Stimulated activated CD8-positive, alpha-beta memory T cell treated with anti-CD3 and anti-CD28 coated beads, Interleukin-15, amount 100 ng/mL, for 48 hours (primary cell): ENCODE data around the gene STX8.
A peak's percentile ranks its signal among the peaks of the same experiment; 100 is the strongest.

Source experiments
- DNase-seq, 2 donors: peaks; one replicate each; pipeline ENCODE4 v3.0.0-alpha.2; 2020; ENCODE audit warnings: low read depth in 2 of 2

STX8 gene

DNA sequence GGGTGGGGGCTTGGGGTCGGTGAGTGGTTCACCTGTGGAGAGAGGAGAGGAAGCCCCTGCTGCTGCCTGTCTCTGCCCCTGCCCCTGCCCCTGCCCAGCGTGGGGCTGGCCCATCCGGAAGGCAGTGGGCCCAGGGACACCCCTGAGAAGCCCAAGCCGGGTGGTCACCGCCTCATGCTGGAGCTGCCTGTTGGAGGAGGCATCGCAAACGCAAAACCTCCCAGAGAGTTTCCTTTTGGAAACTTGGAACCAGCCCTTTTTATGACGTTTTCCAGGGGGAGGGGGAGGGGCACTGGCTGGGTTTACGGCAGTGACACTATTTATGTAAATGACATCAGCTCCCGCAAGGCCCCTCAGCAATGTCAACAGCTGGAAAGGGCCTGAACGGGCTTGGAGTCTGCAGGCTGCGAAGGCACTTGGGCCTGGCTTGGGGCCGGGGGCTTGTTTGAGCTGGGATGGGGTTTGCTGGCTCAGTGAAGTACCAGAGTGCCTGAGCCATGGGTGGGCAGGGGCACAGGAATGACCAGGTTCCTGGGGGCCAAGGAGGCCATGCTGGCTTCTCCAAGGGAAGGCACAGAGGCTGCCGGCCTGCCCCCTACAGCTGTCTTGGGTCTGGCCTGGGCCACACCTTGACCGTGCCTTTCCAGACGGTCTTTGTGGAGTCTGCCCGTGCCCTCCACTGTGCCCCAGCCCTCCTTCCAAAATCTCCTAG lies 334.8 kb downstream of the STX8 start:
- no peak for DNase-seq

DNA sequence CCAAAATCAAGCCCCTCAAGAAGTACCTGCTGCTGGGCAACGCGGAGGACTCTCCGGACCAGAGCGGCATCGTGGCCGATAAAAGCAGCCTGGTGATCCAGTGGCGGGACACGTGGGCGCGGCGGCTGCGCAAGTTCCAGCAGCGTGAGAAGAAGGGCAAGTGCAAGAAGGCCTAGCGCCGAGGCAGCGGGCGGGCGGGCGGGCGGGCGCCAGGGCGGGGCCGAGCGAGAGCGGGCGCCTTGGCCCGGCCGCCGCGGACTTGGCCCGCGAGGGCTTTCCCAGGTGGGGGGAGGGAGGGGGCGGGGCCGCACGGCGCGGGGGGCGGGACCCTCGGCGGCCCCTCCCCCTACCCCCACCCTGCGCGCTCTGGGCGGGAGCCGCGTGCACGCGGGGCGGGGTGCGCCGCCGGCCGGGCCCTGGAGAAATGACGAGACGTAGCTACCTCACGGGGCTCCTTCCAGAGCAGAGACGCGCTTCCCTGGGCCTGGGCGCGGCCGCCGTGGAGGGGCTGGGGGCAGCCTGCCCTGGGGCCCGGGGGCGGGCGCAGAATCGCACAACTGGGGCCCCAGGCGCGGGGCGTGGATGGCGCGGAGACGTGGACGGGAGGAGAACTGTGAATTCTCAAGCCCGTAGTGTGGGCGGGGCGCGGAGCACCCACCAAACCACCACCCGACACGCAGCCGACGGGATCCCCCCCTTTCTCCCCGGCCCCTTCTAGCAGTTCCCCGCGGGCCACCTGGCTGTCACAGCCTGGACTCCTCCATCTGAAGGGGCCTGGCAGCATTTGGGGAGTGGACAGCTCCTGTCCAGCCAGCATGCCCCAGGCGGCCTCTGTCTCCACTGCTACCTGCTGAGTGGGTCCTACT lies 335.6 kb downstream of the STX8 start:
- DNase-seq = peak; percentile 50 to 58

DNA sequence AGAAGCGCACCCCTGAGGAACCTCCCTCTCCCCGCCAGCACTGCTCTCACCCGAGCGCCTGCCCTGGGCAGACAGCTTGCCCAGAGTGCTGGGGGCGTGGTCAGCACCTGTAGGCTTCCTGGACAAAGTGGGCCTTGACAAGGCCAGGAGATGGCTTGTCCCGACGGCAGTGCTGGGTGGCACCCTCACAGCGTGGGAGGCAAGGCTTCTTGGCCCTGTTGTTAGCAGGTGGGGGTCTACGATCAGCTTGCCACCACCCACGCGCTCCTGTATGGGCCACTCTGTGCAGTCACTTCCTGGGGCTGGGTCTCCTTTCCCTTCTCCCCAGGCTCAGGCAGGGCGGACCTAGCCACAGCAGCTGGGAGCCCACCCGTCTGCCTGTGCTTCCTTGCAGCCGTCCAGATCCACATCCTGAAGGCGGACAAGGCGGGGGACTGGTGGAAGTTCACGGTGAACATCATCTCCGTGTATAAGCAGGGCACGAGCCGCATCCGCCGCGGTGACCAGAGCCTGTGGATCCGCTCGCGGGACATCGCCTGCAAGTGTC lies 336.3 kb downstream of the STX8 start:
- no peak for DNase-seq

DNA sequence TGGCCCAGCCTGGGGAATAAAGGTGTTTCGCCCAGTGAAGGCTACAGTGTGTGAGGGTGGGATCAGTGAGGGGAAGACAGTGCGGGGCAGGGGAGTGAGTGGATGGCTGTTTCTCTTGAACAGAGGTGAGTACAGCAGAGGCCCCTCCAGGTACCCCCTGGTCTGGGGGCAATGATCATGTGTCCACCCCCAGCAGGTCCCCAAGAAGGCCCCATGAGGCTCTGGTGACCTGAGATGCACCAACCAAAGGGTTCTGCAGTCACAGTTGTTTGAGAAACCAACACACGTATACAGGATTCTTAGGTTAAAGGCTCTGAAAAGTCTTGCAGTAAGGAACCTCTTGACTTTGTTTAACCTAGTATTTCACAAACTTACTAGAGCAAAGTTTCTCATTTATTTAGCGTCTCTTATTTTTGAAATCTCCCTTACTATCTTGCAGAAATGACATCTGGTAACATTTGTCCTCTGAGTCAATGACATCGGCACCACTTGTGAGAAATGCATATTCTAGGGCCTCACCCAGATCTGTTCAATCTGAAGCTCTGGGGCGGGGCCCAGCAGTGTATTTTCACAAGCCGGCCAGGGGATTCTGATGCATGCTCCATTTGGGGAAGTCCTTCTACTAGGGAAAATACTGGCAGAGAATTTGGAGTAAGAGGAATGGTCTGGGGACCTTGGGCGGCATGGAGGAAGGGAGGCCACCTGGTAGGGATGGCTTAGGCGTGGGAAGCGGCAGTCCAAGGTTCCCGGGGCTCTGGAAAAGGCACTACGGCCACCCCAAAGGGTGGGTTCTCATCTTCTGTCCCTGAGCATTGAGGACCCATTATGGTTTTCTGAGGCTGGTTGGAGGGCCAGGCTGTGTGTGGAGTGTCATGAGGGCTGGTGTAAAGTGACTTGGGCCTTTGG lies 337.0 kb downstream of the STX8 start:
- DNase-seq = no peak

DNA sequence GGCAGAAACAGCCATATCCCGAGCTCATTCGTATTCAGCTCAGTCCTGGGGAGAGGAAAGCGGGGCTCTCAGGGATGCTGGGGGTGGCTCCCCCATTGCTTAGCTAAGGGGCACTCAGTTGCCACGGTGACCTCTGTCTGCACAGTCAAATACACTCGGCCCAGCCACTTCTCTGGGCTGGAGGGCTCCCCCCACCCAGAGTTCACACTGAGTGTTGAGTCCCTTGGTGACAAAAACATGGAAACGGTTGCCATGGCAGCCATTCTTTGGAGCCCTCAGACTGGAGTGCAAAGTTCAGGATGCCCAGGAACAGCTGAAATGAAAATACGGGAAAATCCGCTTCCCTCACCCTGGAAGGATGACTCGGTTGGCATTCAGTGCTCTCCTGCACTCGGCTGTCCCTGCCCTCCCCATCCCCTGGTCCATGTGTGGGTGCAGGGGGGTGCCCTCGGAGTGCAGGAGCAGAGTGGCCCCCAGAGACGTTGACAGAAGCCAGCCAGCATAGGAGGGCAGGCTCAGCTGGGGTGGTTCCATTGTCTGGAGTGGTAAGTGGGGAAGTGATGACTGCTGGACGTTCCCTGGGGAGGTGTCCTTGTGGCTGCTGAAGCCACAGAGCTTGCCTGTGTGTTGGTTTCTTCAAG lies 337.8 kb downstream of the STX8 start:
- no peak for DNase-seq

DNA sequence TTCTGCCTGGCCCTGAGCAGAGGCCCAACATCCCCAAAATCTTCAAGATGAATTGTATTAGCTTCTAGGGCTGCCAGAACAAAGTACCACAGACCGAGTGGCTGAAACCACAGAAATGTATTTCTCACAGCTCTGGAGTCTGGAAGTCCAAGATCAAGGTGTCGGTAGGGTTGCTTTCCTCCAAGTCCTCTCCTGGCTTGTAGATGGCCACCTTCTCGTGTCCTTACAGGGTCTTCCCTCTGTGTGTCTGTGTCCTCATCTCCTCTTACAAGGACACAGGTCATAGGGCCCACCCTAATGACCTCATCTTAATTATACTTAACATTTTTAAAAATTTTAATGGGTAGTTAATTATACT lies 338.6 kb downstream of the STX8 start:
- DNase-seq = no peak

DNA sequence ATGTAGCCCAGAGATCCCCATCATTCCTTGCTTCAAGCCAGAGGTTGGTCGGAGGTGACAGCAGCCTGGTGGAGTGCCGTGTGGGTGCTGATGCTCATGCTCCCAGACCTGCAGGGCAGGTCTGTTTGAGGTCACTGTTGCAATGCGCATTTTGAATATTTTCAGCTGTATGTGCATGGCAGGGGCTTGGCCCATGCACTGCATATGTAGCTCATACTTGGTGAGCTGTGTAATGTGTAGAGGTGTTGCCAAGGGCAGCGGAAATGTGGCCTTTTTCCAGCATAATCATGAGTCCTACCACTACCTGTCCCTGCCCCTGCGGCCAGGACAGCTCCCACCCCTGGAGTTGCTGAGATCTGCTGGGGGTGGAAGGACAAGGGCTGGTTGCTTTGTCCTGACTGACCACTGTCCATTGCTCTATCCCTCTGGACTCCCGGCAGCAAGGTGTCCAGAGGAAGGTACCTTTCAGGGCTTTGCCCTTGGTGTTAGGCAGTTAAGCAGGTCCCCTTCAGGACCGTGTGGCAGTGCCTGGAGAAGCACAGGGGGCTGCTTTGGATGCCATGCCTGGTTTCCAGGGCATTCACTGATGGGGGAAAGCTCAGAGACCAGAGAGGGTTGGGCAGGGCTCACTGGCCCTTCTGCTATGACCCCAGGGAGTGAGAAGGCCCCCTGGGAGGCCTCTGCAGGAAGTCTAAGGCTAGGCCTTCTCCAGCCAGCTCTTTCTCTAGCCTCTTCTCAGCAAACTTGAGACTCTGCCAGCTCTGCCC lies 339.2 kb downstream of the STX8 start:
- no peak for DNase-seq

DNA sequence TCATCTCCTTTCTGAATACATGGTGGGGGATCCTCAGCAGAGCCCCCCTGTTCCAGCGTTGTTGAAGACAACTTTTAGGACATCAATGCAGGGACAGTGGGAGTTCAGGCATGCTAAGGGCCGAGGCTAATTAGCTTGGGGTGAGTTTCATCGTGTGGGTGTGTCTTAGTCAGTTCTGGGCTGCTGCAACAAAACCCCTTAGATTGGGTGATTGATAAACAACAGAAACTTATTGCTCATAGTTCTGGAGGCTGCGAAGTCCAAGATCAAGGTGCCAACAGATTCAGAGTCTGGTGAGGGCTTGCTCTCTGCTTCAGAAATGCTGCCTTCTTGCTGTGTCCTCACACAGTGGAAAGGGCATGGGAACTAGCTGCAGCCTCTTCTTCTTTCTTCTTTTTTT lies 340.3 kb downstream of the STX8 start:
- DNase-seq = no peak

DNA sequence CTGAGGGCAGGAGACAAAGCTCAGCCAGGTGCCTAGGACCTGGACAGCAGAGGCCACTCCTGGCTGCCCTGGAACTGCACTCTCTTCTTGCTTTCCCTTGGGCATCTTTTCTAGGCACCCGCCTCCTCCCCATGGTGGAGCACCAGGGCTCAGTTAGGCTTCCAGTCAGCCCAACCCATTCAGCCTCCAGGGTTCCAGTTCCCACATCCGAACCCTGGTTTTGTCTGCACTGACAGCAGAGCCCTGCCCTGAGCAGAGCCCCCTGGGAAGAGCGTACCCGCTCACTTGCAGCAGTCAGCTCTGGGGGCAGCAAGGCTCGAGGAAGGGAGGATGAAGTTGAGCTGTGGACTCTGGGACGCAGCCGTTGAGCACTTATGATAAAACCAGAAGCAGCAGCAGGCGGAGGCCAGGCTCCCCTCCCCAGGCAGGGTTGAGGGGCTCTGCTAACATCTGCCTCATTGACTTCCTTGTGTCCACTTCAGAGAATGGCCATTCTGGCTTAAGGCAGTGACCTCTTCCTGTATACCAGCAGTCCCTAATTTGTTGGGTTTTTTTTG lies 341.2 kb downstream of the STX8 start:
- no peak for DNase-seq

DNA sequence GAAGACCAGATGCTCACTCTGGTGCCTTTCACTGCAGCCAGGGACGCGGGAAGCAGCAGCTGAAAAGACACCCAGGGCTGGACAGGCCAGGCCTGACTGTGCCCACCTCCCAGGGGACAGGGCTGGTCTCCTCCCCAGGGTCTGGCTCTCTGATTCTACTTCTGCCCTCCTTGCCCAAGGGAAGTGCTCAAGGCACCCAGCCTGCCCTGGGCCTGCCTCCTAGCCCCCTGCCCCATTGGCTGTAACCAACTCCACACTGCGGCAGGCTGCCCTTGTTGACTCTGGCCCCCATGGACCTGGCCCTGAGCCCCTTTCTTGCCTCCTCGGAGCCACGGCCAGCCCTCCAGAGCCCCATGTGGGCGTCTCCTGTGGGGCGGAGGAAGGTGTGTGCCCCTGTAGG lies 341.9 kb downstream of the STX8 start:
- DNase-seq = no peak

DNA sequence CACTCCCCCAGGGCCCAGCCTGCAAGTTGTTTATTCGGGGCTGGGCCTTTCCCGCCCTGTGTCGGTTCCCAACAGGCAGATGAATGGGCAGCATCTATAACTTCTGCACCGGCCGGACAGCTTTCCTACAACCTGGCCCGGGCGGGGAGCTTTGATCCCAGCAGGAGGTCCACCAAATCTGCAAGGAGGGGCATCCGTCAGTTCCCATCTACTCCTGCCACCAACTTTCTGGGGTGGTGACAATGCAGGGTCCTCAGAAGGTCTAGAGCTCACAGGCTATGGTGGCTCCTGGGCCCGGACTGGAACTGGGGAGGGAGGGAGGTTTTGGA lies 342.4 kb downstream of the STX8 start:
- DNase-seq = no peak

DNA sequence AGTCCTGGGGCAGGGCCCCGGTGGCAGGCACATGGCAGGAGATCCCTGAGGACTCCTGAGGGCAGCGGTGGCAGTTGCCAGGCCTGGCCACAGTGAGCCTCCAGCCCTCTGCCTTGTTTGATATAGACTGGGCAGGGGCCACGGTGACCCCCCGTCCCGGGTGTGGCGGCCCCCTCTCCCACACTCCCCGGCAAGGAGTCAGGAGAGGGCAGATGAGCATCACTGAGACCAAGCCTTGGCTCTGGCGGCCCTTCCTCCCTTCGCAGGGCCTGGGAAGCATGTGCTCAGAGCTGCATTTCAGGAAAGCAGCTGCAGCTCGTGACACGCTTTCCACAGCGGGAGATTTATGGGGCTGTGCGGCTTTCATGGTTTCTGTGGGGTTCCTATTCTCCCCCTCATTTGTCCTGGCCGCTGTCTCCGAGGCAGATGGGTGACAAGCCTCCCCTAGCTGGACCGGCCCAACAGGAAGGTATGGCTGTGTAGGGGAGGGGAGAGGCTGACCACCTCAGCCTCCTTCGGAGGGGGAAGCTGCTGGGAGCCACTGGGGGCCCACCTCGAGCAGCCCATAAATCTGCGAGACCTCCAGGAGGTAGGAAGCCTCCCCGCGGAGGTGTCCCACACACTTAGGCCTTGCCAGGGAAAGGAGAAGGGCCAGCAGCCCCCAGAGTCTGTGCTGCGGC lies 342.9 kb downstream of the STX8 start:
- DNase-seq = no peak

DNA sequence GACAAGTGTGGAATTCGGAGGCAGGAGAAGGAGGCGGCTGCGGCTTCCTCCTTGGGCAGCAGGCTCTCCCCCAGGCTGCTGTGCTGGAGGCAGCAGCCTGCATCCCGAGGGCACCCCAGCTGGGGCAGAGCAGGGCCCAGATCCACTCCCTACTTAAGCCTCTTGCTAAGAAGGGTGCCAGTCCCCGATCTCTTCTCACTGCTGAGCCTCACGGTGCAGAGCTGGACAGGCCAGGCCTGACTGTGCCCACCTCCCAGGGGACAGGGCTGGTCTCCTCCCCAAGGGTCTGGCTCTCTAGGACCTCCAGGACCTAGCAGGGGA lies 343.5 kb downstream of the STX8 start:
- no peak for DNase-seq

DNA sequence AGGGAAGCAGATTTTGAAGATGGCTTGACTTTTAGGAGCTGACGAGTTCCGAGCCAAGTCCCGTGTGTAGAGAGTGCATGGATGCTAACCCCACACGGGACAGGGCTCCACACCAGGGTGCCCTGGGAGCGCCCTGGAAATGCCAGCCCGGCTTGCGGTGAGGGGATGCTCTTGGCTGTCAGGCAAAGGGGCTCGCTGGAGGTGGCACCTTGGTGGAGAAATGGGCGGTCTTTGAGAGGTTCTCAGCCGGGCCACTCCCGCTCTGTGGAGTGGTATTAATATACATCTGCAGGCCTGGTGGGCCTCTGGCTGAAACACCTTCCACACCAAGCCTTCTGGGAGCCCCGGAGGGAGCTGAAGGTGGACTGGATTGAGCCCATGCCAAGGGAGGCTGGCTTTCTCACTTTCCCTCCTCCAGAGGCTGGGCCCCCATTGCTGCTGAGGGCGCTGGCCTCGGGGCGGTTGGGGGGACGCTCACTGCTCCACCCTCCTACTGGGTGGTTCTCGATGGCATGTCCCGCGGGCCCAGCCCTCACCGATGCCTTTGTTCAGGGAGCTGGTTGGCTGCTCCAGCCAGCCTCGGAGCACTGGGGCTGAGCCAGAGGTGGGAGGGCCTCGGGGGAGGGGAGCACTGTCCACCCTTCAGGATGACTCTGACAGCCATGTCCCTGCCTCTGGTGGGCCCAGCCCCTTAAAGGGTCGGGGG lies 344.0 kb downstream of the STX8 start:
- no peak for DNase-seq

DNA sequence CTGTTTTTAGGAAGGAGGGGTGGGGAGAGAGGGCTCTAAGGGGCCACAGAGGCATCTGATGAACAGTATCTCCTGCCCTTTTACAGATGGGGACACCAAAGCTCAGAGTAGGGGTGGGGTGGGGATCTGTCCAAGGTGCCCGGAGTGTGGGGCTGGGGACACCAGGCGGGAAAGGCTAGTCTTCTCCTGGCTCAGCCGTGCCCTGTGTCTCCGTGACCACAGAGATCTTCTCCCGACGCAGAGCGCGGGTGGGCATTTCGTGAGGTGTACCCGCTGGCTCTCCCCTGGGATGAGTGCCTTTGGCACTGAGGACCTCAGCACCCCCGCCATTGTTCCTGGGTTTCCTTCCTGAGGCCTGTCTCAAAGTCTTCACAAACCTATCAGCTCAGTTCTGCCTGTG lies 344.8 kb downstream of the STX8 start:
- DNase-seq = no peak

DNA sequence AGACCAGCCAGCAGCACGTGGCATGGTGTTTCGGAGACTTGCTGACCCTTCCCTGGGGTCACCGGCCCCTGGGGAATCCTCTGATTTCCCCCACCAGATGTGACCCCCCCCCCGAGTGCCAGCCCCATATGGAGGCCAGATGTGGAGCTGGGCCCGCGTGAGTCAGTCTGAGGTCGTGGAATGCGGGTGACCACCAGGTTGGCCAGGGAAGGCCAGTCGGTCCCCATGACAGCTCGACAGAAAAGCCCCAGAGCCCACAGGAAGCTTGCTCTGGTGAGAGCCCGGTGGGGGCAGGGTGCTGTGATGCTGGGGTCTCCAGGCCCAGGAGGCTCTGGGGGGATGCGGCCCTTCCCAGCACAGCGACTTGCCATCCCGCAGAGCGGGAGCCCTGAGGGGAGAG lies 345.3 kb downstream of the STX8 start:
- no peak for DNase-seq

DNA sequence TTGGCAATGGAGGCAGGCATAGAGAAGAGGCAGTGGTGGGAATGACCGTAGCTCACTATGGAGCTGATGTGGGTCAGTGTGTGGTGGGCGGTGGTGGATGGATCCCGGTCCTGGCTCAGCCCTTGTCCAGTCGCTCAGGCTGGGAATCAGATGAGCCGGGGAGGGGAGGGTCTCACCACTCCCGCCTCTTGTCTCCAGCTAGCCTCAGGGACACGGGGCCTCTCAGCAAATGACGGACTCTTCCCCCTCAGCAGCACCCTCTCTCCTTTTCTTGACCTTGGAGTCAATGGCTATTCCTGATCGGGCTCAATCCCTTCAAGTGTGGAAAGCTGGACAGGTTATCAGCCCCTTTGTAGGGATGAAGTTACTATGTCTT lies 345.8 kb downstream of the STX8 start:
- no peak for DNase-seq

DNA sequence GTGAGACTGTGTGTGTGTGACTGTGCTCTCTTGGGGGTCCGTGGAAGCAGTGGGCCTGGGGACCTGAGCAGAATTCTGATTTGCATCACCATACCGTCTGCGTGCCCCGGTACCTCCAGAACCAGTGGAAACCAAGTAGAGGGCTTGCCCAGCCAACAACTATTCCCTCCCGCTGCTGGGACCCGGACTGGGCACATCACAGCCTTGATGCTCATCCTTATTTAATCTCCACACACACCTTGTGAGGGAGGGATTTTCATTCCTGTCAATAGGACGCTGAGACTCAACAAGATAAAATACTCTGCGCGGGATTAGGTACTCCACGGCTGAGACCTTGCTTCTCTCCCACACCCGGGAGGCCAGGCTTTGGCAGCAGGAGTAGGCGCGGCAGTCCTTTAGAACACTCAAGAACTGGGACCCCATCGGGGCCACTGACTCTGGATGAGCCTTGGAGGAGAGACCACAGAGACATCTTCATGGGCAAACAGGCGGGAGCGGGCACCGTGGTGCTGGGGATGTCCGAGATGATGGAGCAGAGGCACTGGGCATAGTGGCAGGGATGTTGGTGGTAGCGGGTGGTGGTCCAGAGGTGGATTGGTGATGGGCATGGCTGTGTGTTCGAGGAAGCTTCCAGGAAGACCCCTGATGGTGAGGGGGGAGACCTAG lies 346.3 kb downstream of the STX8 start:
- DNase-seq = no peak
